Liver (tissue), 9 donors: ENCODE data around the gene FOXN4. TPM values are rescaled to one million over a fixed set of nuclear protein-coding genes. Genes with fewer than 3 reads are reported as not detected.
A peak's percentile ranks its signal among the peaks of the same experiment; 100 is the strongest.

Source experiments
- DNase-seq: peaks from one replicate; pipeline ENCODE4 v3.0.0-alpha.2; 2017; ENCODE audit warnings: low spot score
- H3K27ac ChIP-seq, 2 donors: one replicate each; pipeline ENCODE4 v1.7.0; 2013; ENCODE audit warnings: inconsistent platforms in 2 of 2, low read length in 2 of 2, control low read depth in 1 of 2, low read depth in 1 of 2, mild to moderate bottlenecking in 1 of 2
- H3K27me3 ChIP-seq, 4 donors: one replicate each; pipeline versions ENCODE4 v1.6.1 to v1.7.0; 2013; ENCODE audit warnings: low read length in 3 of 4, inconsistent platforms in 1 of 4, mild to moderate bottlenecking in 1 of 4, moderate library complexity in 1 of 4; ENCODE audit not compliant: control insufficient read depth in 4 of 4, insufficient read depth in 4 of 4
- H3K36me3 ChIP-seq, 4 donors: one replicate each; pipeline versions ENCODE4 v1.6.1 to v1.7.0; 2013; ENCODE audit warnings: low read length in 3 of 4, mild to moderate bottlenecking in 3 of 4, low read depth in 1 of 4, moderate library complexity in 1 of 4; ENCODE audit not compliant: control insufficient read depth in 4 of 4, insufficient read depth in 3 of 4
- H3K4me1 ChIP-seq, 4 donors: one replicate each; pipeline versions ENCODE4 v1.6.1 to v1.7.0; 2013; ENCODE audit warnings: low read length in 3 of 4, mild to moderate bottlenecking in 3 of 4, moderate library complexity in 1 of 4; ENCODE audit not compliant: control insufficient read depth in 4 of 4, insufficient read depth in 4 of 4
- H3K4me3 ChIP-seq, 3 donors: one replicate each; pipeline versions ENCODE4 v1.6.1 to v1.7.0; 2013; ENCODE audit warnings: low read length in 3 of 3, control low read depth in 1 of 3, low read depth in 1 of 3, mild to moderate bottlenecking in 1 of 3
- H3K9ac ChIP-seq, 2 donors: one replicate each; pipeline ENCODE4 v1.7.0; 2013; ENCODE audit warnings: low read length in 2 of 2, mild to moderate bottlenecking in 2 of 2, moderate library complexity in 2 of 2, control low read depth in 1 of 2, low read depth in 1 of 2
- H3K9me3 ChIP-seq, 4 donors: one replicate each; pipeline versions ENCODE4 v1.6.1 to v1.7.0; 2013; ENCODE audit warnings: low read length in 3 of 4; ENCODE audit not compliant: control insufficient read depth in 4 of 4
- ATF3 ChIP-seq: IDR thresholded peaks from 2 replicates; pipeline ENCODE4 v1.6.1; 2016; ENCODE audit warnings: antibody characterized with exemption
- FOXA2 ChIP-seq: IDR thresholded peaks from 2 replicates; pipeline ENCODE4 v1.6.1; 2016; ENCODE audit warnings: antibody characterized with exemption
- GABPA ChIP-seq, 2 donors: IDR thresholded peaks in 1 of 2; conservative IDR thresholded peaks in 1 of 2; 2 replicates each; pipeline ENCODE4 v1.6.1; 2016; ENCODE audit warnings: antibody characterized with exemption in 2 of 2, mild to moderate bottlenecking in 1 of 2, moderate library complexity in 1 of 2
- HNF4A ChIP-seq, 2 donors: conservative IDR thresholded peaks; 2 replicates each; pipeline ENCODE4 v1.6.1; 2016; ENCODE audit warnings: antibody characterized with exemption in 2 of 2, mild to moderate bottlenecking in 2 of 2
- HNF4G ChIP-seq: IDR thresholded peaks from 2 replicates; pipeline ENCODE4 v1.6.1; 2016; ENCODE audit warnings: antibody characterized with exemption
- MAX ChIP-seq: IDR thresholded peaks from 2 replicates; pipeline ENCODE4 v1.6.1; 2016; ENCODE audit warnings: antibody characterized with exemption
- NR2F2 ChIP-seq: IDR thresholded peaks from 2 replicates; pipeline ENCODE4 v1.6.1; 2016; ENCODE audit warnings: antibody characterized with exemption
- RXRA ChIP-seq, 2 donors: IDR thresholded peaks; 2 replicates each; pipeline ENCODE4 v1.6.1; 2017 to 2018; ENCODE audit warnings: antibody characterized with exemption in 2 of 2, mild to moderate bottlenecking in 1 of 2
- TAF1 ChIP-seq: conservative IDR thresholded peaks from 2 replicates; pipeline ENCODE4 v1.6.1; 2016; ENCODE audit warnings: antibody characterized with exemption, mild to moderate bottlenecking
- YY1 ChIP-seq: IDR thresholded peaks from 2 replicates; pipeline ENCODE4 v1.6.1; 2016; ENCODE audit warnings: antibody characterized with exemption, mild to moderate bottlenecking
- WGBS: extraction: QIAGEN DNeasy Blood & Tissue Kit; methylation state at CpG from one replicate; pipeline ENCODE4 v1.1.7; 2013; 5-methylcytosine and 5-hydroxymethylcytosine counted together
- polyA plus RNA-seq, 2 donors: library from polyadenylated mRNA; stranded (reverse) in 1 of 2; unstranded in 1 of 2; fragments of 200-250 nt in 1 of 2; fragments of >200 nt in 1 of 2; fragmentation: Nextera tagmentation in 1 of 2; extraction: Ambion mirVana in 1 of 2; gene quantifications; one replicate each; pipeline versions ENCODE4 v1.2.1 to v1.2.3, GENCODE V29; 2013 to 2015
- total RNA-seq, 2 donors: library from RNA; depleted of rRNA; stranded (reverse); fragments of >200 nt; gene quantifications; one replicate each; pipeline ENCODE4 v1.2.3, GENCODE V29; 2014
- TF ChIP-seq, protein P1 (sequence below): IDR thresholded peaks from 2 replicates; pipeline ENCODE4 v1.6.1; 2016; ENCODE audit warnings: antibody characterized with exemption, mild to moderate bottlenecking
- donor health status: healthy.
- donor health status: healthy.
- donor health status: healthy.
- donor health status: healthy.
- donor health status: healthy.

FOXN4 gene
- total and polyA plus RNA-seq, 4 donors, result not detected

DNA sequence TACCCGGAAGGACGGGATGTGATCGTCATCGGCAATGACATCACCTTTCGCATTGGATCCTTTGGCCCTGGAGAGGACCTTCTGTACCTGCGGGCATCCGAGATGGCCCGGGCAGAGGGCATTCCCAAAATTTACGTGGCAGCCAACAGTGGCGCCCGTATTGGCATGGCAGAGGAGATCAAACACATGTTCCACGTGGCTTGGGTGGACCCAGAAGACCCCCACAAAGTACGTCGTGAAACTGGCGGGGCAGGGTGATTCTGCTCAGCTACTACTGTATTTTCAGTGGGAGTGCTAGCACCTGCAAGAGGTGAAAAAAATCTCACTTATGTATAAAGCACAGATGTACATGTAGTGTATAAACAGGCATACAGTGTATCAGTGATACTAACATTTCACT lies 62.9 kb downstream of the FOXN4 start:
- TF ChIP-seq HNF4G (no peak), HNF4A (conservative IDR thresholded peaks at IDR 0.05) (peak in 1 of 2 donors; percentile 38)
- H3K36me3 ChIP-seq, result peaks cover 19 to 66% (median 53%) of the 10 kb centered on the region in 4 donors
- no peak for DNase-seq

DNA sequence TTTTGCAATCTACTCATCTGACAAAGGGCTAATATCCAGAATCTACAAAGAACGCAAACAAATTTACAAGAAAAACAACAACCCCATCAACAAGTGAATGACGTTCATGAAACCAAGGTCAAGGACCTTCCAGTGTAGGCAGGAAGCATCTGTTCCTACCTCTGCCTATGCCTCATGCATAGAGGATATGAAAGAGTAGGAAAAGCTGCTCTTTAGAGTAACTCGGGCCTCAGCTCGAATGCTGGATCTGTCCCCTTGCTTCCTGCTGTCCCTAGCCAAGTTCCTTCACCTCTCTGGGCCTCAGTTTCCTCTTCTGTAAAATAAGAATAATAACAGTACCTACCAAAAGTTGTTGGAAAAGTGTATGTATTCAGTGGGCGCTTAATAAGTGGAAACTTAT lies 65.0 kb downstream of the FOXN4 start:
- H3K9me3 ChIP-seq, result no peaks in the 10 kb centered on the region
- WGBS, result 69% methylated on average over 5 of the region's 5 CpGs
- DNase-seq, result no peak
- no peak overlapping the region for H3K4me3 ChIP-seq
- no peak overlapping the region for H3K27ac ChIP-seq
- H3K9ac ChIP-seq, result no peak overlapping the region
- peaks cover 0 to 30% (median 14%) of the 10 kb centered on the region in 4 donors for H3K4me1 ChIP-seq
- TF ChIP-seq TAF1 (no peak), YY1 (no peak), NR2F2 (peak; percentile 77), ATF3 (no peak), RXRA (IDR thresholded peaks at IDR 0.05) (no peak)
- H3K27me3 ChIP-seq, result no peaks in the 10 kb centered on the region
- peaks cover 19 to 73% (median 65%) of the 10 kb centered on the region in 4 donors for H3K36me3 ChIP-seq

More for the DNA sequence above, 62.9 kb downstream of the FOXN4 start:
- Histone ChIP-seq H3K27me3 (no peaks in the 10 kb centered on the region), H3K4me1 (peaks cover 0 to 30% (median 14%) of the 10 kb centered on the region in 4 donors), H3K9ac (no peak overlapping the region), H3K27ac (no peak overlapping the region), H3K4me3 (no peak overlapping the region), H3K9me3 (no peaks in the 10 kb centered on the region)
- 70% methylated on average over 15 of the region's 15 CpGs for WGBS

GRCh38 chr12:109241936-109242335 lies 67.1 kb downstream of the FOXN4 start:
- no peak overlapping the region for H3K27ac ChIP-seq
- no peak for DNase-seq
- no peak overlapping the region for H3K9ac ChIP-seq
- H3K36me3 ChIP-seq, result peaks cover 21 to 82% (median 68%) of the 10 kb centered on the region in 4 donors
- H3K27me3 ChIP-seq, result no peaks in the 10 kb centered on the region
- no peaks in the 10 kb centered on the region for H3K9me3 ChIP-seq
- H3K4me1 ChIP-seq, result peaks cover 0 to 10% (median 0%) of the 10 kb centered on the region in 4 donors
- WGBS, result 91% methylated on average over 5 of the region's 5 CpGs
- no peak overlapping the region for H3K4me3 ChIP-seq
- TF ChIP-seq, protein P1, sequence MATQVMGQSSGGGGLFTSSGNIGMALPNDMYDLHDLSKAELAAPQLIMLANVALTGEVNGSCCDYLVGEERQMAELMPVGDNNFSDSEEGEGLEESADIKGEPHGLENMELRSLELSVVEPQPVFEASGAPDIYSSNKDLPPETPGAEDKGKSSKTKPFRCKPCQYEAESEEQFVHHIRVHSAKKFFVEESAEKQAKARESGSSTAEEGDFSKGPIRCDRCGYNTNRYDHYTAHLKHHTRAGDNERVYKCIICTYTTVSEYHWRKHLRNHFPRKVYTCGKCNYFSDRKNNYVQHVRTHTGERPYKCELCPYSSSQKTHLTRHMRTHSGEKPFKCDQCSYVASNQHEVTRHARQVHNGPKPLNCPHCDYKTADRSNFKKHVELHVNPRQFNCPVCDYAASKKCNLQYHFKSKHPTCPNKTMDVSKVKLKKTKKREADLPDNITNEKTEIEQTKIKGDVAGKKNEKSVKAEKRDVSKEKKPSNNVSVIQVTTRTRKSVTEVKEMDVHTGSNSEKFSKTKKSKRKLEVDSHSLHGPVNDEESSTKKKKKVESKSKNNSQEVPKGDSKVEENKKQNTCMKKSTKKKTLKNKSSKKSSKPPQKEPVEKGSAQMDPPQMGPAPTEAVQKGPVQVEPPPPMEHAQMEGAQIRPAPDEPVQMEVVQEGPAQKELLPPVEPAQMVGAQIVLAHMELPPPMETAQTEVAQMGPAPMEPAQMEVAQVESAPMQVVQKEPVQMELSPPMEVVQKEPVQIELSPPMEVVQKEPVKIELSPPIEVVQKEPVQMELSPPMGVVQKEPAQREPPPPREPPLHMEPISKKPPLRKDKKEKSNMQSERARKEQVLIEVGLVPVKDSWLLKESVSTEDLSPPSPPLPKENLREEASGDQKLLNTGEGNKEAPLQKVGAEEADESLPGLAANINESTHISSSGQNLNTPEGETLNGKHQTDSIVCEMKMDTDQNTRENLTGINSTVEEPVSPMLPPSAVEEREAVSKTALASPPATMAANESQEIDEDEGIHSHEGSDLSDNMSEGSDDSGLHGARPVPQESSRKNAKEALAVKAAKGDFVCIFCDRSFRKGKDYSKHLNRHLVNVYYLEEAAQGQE, result no peak
- TF ChIP-seq GABPA (IDR thresholded peaks at IDR 0.05 in 1 of 2, conservative IDR thresholded peaks at IDR 0.05 in 1 of 2) (no peak), FOXA2 (no peak)

DNA sequence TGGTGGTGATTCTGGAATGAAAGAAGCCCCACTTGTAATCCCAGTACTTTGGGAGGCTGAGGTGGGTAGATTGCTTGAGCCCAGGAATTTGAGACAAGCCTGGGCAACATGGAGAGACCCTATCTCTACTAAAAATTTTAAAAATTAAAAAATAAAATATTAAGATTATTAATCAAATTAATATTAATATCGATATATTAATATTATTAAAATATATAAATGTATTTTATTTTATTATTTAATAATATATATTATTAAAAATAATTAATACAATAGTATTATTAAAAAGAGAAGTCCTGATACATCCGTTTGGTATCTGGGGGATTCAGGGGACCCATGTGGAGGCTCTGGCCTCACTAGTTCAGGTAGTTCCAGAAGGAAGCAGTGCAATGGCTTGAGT lies 68.7 kb downstream of the FOXN4 start:
- no peak overlapping the region for H3K27ac ChIP-seq
- 91% methylated on average over 2 of the region's 2 CpGs for WGBS
- no peaks in the 10 kb centered on the region for H3K27me3 ChIP-seq
- H3K9ac ChIP-seq, result no peak overlapping the region
- H3K9me3 ChIP-seq, result no peaks in the 10 kb centered on the region
- TF ChIP-seq FOXA2 (no peak), MAX (no peak)
- no peaks in the 10 kb centered on the region for H3K4me1 ChIP-seq
- no peak overlapping the region for H3K4me3 ChIP-seq
- DNase-seq, result no peak
- peaks cover 18 to 83% (median 69%) of the 10 kb centered on the region in 4 donors for H3K36me3 ChIP-seq
